IMR-90 (cell line): ENCODE measurements around the gene CPAMD8. TPM values are rescaled to one million over a fixed set of nuclear protein-coding genes. Genes with fewer than 3 reads are reported as not detected.

Experiments
- ATAC-seq: fragments of 200-7000 bp; cut with Tn5 transposase; 2 replicates; pipeline ENCODE4 v1.9.1; 2020; ENCODE audit warnings: low read depth, mild to moderate bottlenecking, moderate library complexity
- BruUV-seq: library from RNA; stranded (reverse); fragments of 400-500 nt; replicated peaks from 2 replicates; lab custom pipeline; 2021; lab: Mats Ljungman, UMichigan
- CTCF ChIA-PET: fragments of 300-600 bp; formaldehyde crosslinking; extraction: SDS; loops from one replicate; lab custom pipeline; 2021; ENCODE audit warnings: antibody characterized with exemption; lab: Yijun Ruan, JAX
- POLR2A ChIA-PET: fragments of 300-600 bp; sonication (Branson Sonifier 250); formaldehyde crosslinking; loops from one replicate; lab custom pipeline; 2022; ENCODE audit warnings: antibody characterized with exemption; ENCODE audit not compliant: unreplicated experiment; lab: Charles Lee
- DNase-seq: peaks from one replicate; pipeline ENCODE4 v3.0.0; 2013
- H2AFZ ChIP-seq: replicated peaks from 2 replicates; pipeline ENCODE3; 2013; ENCODE audit warnings: low read length, mild to moderate bottlenecking; ENCODE audit not compliant: poor library complexity
- H2AK5ac ChIP-seq: 2 replicates; pipeline ENCODE4 v1.6.1; 2013; ENCODE audit warnings: low read depth, low read length, inconsistent platforms
- H2AK9ac ChIP-seq: replicated peaks from 2 replicates; pipeline ENCODE3; 2013; ENCODE audit warnings: mild to moderate bottlenecking, low read depth, low read length, moderate library complexity; ENCODE audit not compliant: poor library complexity
- H2BK120ac ChIP-seq: 2 replicates; pipeline ENCODE4 v1.6.1; 2013; ENCODE audit warnings: low read depth, low read length, inconsistent platforms
- H2BK15ac ChIP-seq: 3 replicates; pipeline ENCODE4 v1.6.1; 2013; ENCODE audit warnings: low read depth, low read length, inconsistent platforms
- H2BK20ac ChIP-seq: 2 replicates; pipeline ENCODE4 v1.6.1; 2013; ENCODE audit warnings: low read depth, mild to moderate bottlenecking, inconsistent platforms, low read length, moderate library complexity
- H2BK5ac ChIP-seq: 2 replicates; pipeline ENCODE4 v1.6.1; 2013; ENCODE audit warnings: mild to moderate bottlenecking, low read depth, low read length, inconsistent platforms; ENCODE audit not compliant: poor library complexity, severe bottlenecking
- H3K14ac ChIP-seq: replicated peaks from 2 replicates; pipeline ENCODE4 v1.6.1; 2013; ENCODE audit warnings: low read depth, low read length, inconsistent platforms
- H3K18ac ChIP-seq: 2 replicates; pipeline ENCODE4 v1.6.1; 2013; ENCODE audit warnings: low read depth, low read length, control low read depth
- H3K23ac ChIP-seq: 2 replicates; pipeline ENCODE4 v1.6.1; 2013; ENCODE audit warnings: low read depth, low read length, inconsistent platforms
- H3K27ac ChIP-seq: 2 replicates; pipeline ENCODE4 v1.5.1; 2013; ENCODE audit warnings: mild to moderate bottlenecking, control low read depth, low read length; ENCODE audit not compliant: insufficient read depth
- H3K27me3 ChIP-seq: 2 replicates; pipeline ENCODE4 v1.6.1; 2013; ENCODE audit warnings: low read length; ENCODE audit not compliant: control insufficient read depth, insufficient read depth
- H3K36me3 ChIP-seq: 2 replicates; pipeline ENCODE4 v1.6.1; 2013; ENCODE audit warnings: low read length, mixed read lengths; ENCODE audit not compliant: control insufficient read depth, insufficient read depth
- H3K4ac ChIP-seq: 2 replicates; pipeline ENCODE4 v1.6.1; 2013; ENCODE audit warnings: low read depth, low read length, inconsistent platforms
- H3K4me1 ChIP-seq: 2 replicates; pipeline ENCODE4 v1.6.1; 2013; ENCODE audit warnings: low read length, mixed read lengths; ENCODE audit not compliant: control insufficient read depth, insufficient read depth
- H3K4me2 ChIP-seq: 2 replicates; pipeline ENCODE4 v1.6.1; 2013; ENCODE audit warnings: low read depth, mild to moderate bottlenecking, control low read depth, low read length, moderate library complexity
- H3K4me3 ChIP-seq: 2 replicates; pipeline ENCODE4 v1.5.1; 2013; ENCODE audit warnings: low read depth, mild to moderate bottlenecking, control low read depth, low read length, moderate library complexity; ENCODE audit not compliant: insufficient read depth
- H3K56ac ChIP-seq: 2 replicates; pipeline ENCODE4 v1.6.1; 2013; ENCODE audit warnings: low read length, inconsistent platforms; ENCODE audit not compliant: insufficient read depth; ENCODE audit errors: extremely low read depth
- H3K79me1 ChIP-seq, 2 experiments: 2 replicates each; pipeline ENCODE4 v1.6.1; 2013; ENCODE audit warnings: low read length in 2 of 2, inconsistent platforms in 1 of 2, low read depth in 1 of 2
- H3K9ac ChIP-seq: 2 replicates; pipeline ENCODE4 v1.6.1; 2013; ENCODE audit warnings: low read depth, low read length, control low read depth
- H3K9me1 ChIP-seq: 2 replicates; pipeline ENCODE4 v1.6.1; 2013; ENCODE audit warnings: low read length, inconsistent platforms; ENCODE audit not compliant: insufficient read depth
- H3K9me3 ChIP-seq: 2 replicates; pipeline ENCODE4 v1.6.1; 2013; ENCODE audit warnings: low read length; ENCODE audit not compliant: control insufficient read depth, insufficient read depth
- H4K20me1 ChIP-seq: 2 replicates; pipeline ENCODE4 v1.6.1; 2013; ENCODE audit warnings: low read length, inconsistent platforms; ENCODE audit not compliant: insufficient read depth
- H4K5ac ChIP-seq: 2 replicates; pipeline ENCODE4 v1.6.1; 2013; ENCODE audit warnings: mild to moderate bottlenecking, low read depth, low read length, control low read depth
- H4K8ac ChIP-seq, 2 experiments: 2 replicates each; pipeline ENCODE4 v1.6.1; 2013; ENCODE audit warnings: low read depth in 2 of 2, low read length in 2 of 2, control low read depth in 1 of 2, inconsistent platforms in 1 of 2
- H4K91ac ChIP-seq: 2 replicates; pipeline ENCODE4 v1.6.1; 2013; ENCODE audit warnings: low read depth, low read length, inconsistent platforms; ENCODE audit not compliant: insufficient read depth
- RCOR1 ChIP-seq: IDR thresholded peaks from 2 replicates; pipeline ENCODE4 v1.6.1; 2012; ENCODE audit warnings: mild to moderate bottlenecking, low read length, improper control_type of control experiment; ENCODE audit not compliant: insufficient replicate concordance
- USF2 ChIP-seq: fragments of 150-350 bp; IDR thresholded peaks from 2 replicates; pipeline ENCODE4 v1.6.1; 2017; ENCODE audit warnings: mild to moderate bottlenecking, antibody characterized with exemption, low read length, low read depth
- WGBS, 2 experiments: methylation state at CpG; one replicate each; pipeline versions ENCODE4 v1.1.5 to v1.1.7; 2013; ENCODE audit warnings: missing lambda C conversion rate in 2 of 2; ENCODE audit not compliant: insufficient read length in 1 of 2; ENCODE audit errors: extremely low coverage in 2 of 2; 5-methylcytosine and 5-hydroxymethylcytosine counted together
- dilution Hi-C: fragments of 300-500 bp; cut with HindIII; formaldehyde crosslinking; loops from one replicate; pipeline ENCODE4 v1.14.3; 2018; ENCODE audit warnings: low sequenced_read_pairs; ENCODE audit not compliant: unreplicated experiment
- in situ Hi-C: fragments of 300-500 bp; cut with MboI; formaldehyde crosslinking; loops from 3 replicates; pipeline ENCODE4 v1.14.3; 2019; ENCODE audit warnings: low sequenced_read_pairs, inconsistent platforms, mixed read lengths
- intact Hi-C: fragments of 100-400 bp; cut with micrococcal nuclease; formaldehyde crosslinking; loops from 2 replicates; pipeline ENCODE4 v1.10.0; 2022
- polyA plus RNA-seq, 3 experiments: library from polyadenylated mRNA; depleted of rRNA; stranded (reverse); fragments of >200 nt; gene quantifications; 2 replicates each; pipeline ENCODE4 v1.2.3, GENCODE V29; 2012; ENCODE audit warnings: low replicate concordance in 1 of 3
- total RNA-seq: library from RNA; depleted of rRNA; stranded (reverse); fragments of >200 nt; gene quantifications from 2 replicates; pipeline ENCODE4 v1.2.3, GENCODE V29; 2012

The CPAMD8 gene
- total and polyA plus RNA-seq, 2 of the 4 experiments (the other 2 are of a cell fraction), result 0.36 to 0.79 TPM

- Histone ChIP-seq H3K56ac (no peak overlapping the region), H3K9ac (no peak overlapping the region), H3K4me1 (peaks cover 2% of the 10 kb centered on the region; the same call in 1 of the 2 replicates), H2BK15ac (no peak overlapping the region), H3K36me3 (peaks cover 46% of the 10 kb centered on the region), H2BK120ac (no peak overlapping the region), H2AK5ac (no peak overlapping the region), H3K18ac (no peak overlapping the region), H2AFZ (no peak overlapping the region), H3K4ac (no peak overlapping the region), H3K4me2 (no peak overlapping the region), H3K14ac (no peak overlapping the region), H3K9me1 (peaks cover 3% of the 10 kb centered on the region; the same call in 1 of the 2 replicates), H3K27ac (no peak overlapping the region), H2AK9ac (no peak overlapping the region), H3K79me1 (peaks cover 8 to 23% of the 10 kb centered on the region in 2 experiments), H2BK20ac (no peak overlapping the region), H3K23ac (no peak overlapping the region), H3K9me3 (no peaks in the 10 kb centered on the region), H3K27me3 (no peaks in the 10 kb centered on the region), H2BK5ac (no peak overlapping the region), H4K5ac (no peak overlapping the region), H3K4me3 (no peak overlapping the region), H4K20me1 (no peaks in the 10 kb centered on the region), H4K91ac (no peak overlapping the region), H4K8ac (no peak overlapping the region)
- no peak for DNase-seq
- TF ChIP-seq USF2 (no peak), RCOR1 (no peak)
- intact Hi-C loops, result no loop called here
- dilution Hi-C loops, result no loop called here
- ChIA-PET POLR2A (no interaction called here), CTCF (no interaction called here)
- no peak for ATAC-seq
- in situ Hi-C loops, result no loop called here
- no TSS peak for BruUV-seq
- 97% methylated on average over 5 of the region's 7 CpGs; no CpG with 5 or more reads in 1 of the 2 experiments for WGBS, 2 experiments
Observed at GRCh38 chr19:16859626-16860025, 167.0 kb downstream of the CPAMD8 start.
